Stimulated activated CD8-positive, alpha-beta memory T cell treated with anti-CD3 and anti-CD28 coated beads, Interleukin-15, amount 100 ng/mL, for 24 hours (primary cell): ENCODE data around the gene MAD1L1.

Source experiments
- DNase-seq: peaks from one replicate; pipeline ENCODE4 v3.0.0-alpha.2; 2020; ENCODE audit warnings: low read depth

Gene MAD1L1

GRCh38 chr7:2084781-2085505 is 147.8 kb downstream of the MAD1L1 start:
- no peak for DNase-seq

- no peak for DNase-seq
Measured at GRCh38 chr7:2084331-2084730, 148.4 kb downstream of the MAD1L1 start.

GRCh38 chr7:2083362-2083761 is 149.4 kb downstream of the MAD1L1 start:
- no peak for DNase-seq

- DNase-seq = no peak
Measured at GRCh38 chr7:2082139-2082998, 150.4 kb downstream of the MAD1L1 start.

- DNase-seq = no peak
Measured at GRCh38 chr7:2081526-2082135, 151.1 kb downstream of the MAD1L1 start.

GRCh38 chr7:2080477-2080876 is 152.3 kb downstream of the MAD1L1 start:
- no peak for DNase-seq

GRCh38 chr7:2080060-2080387 is 152.7 kb downstream of the MAD1L1 start:
- no peak for DNase-seq

- no peak for DNase-seq
Measured at GRCh38 chr7:2079332-2080059, 153.2 kb downstream of the MAD1L1 start.

GRCh38 chr7:2078899-2079298 is 153.8 kb downstream of the MAD1L1 start:
- no peak for DNase-seq

GRCh38 chr7:2076649-2077064 is 156.1 kb downstream of the MAD1L1 start:
- DNase-seq = no peak

GRCh38 chr7:2075811-2076210 is 156.9 kb downstream of the MAD1L1 start:
- DNase-seq = no peak

GRCh38 chr7:2074691-2075090 is 158.1 kb downstream of the MAD1L1 start:
- DNase-seq = no peak

- DNase-seq = no peak
Measured at GRCh38 chr7:2072798-2073197, 159.9 kb downstream of the MAD1L1 start.

- no peak for DNase-seq
Measured at GRCh38 chr7:2072042-2072441, 160.7 kb downstream of the MAD1L1 start.

GRCh38 chr7:2071133-2071832 is 161.5 kb downstream of the MAD1L1 start:
- no peak for DNase-seq

- DNase-seq = no peak
Measured at GRCh38 chr7:2070151-2070763, 162.5 kb downstream of the MAD1L1 start.

- DNase-seq = no peak
Measured at GRCh38 chr7:2069472-2069860, 163.3 kb downstream of the MAD1L1 start.

- no peak for DNase-seq
Measured at GRCh38 chr7:2068693-2069471, 163.9 kb downstream of the MAD1L1 start.

GRCh38 chr7:2066251-2066919 is 166.4 kb downstream of the MAD1L1 start:
- no peak for DNase-seq

GRCh38 chr7:2065528-2065927 is 167.2 kb downstream of the MAD1L1 start:
- no peak for DNase-seq
